PC-3 (cell line): ENCODE data around the gene PSME2. TPM values are rescaled to one million over a fixed set of nuclear protein-coding genes. Genes with fewer than 3 reads are reported as not detected.
A peak's percentile ranks its signal among the peaks of the same experiment; 100 is the strongest.

Source experiments
- ATAC-seq: fragments of 200-7000 bp; cut with Tn5 transposase; 2 replicates; pipeline ENCODE4 v1.9.1; 2020; ENCODE audit warnings: mild to moderate bottlenecking, moderate library complexity
- BruUV-seq: library from RNA; stranded (reverse); fragments of 400-500 nt; replicated peaks from 2 replicates; lab custom pipeline; 2021; lab: Mats Ljungman, UMichigan
- CTCF ChIA-PET: fragments of 300-600 bp; sonication (Branson Sonifier 250); formaldehyde crosslinking; loops from one replicate; lab custom pipeline; 2022; ENCODE audit warnings: antibody characterized with exemption; lab: Charles Lee
- POLR2A ChIA-PET: fragments of 300-600 bp; sonication (Branson Sonifier 250); formaldehyde crosslinking; loops from one replicate; lab custom pipeline; 2022; ENCODE audit warnings: antibody characterized with exemption; ENCODE audit not compliant: unreplicated experiment; lab: Charles Lee
- DNase-seq: peaks from one replicate; pipeline ENCODE4 v3.0.0-alpha.2; 2015
- H2AFZ ChIP-seq: fragments of 300-600 bp; sonication (generic); 2 replicates; pipeline ENCODE4 v1.6.0; 2016; ENCODE audit warnings: antibody characterized with exemption, low read length
- H3F3A ChIP-seq: fragments of 300-600 bp; sonication (generic); one replicate; pipeline ENCODE4 v1.6.0; 2017; ENCODE audit warnings: antibody characterized with exemption, low read length, control low read depth, mild to moderate bottlenecking; ENCODE audit not compliant: unreplicated experiment
- H3K27ac ChIP-seq: fragments of 300-600 bp; sonication (generic); 2 replicates; pipeline ENCODE4 v1.5.1; 2016; ENCODE audit warnings: mild to moderate bottlenecking, low read length
- H3K27me3 ChIP-seq: fragments of 300-600 bp; sonication (generic); 2 replicates; pipeline ENCODE4 v1.6.1; 2016; ENCODE audit warnings: low read length, mixed read lengths
- H3K36me3 ChIP-seq: fragments of 300-600 bp; sonication (generic); 2 replicates; pipeline ENCODE4 v1.6.1; 2016; ENCODE audit warnings: low read depth, mixed run types, low read length, mixed read lengths
- H3K4me1 ChIP-seq: fragments of 300-600 bp; sonication (generic); 2 replicates; pipeline ENCODE4 v1.5.1; 2016; ENCODE audit warnings: low read length; ENCODE audit not compliant: insufficient read depth
- H3K4me2 ChIP-seq: fragments of 300-600 bp; sonication (generic); 2 replicates; pipeline ENCODE4 v1.6.0; 2016; ENCODE audit warnings: low read length
- H3K4me3 ChIP-seq: fragments of 300-600 bp; sonication (generic); 2 replicates; pipeline ENCODE4 v1.5.1; 2016; ENCODE audit warnings: mild to moderate bottlenecking, low read length, mixed read lengths
- H3K79me2 ChIP-seq: fragments of 300-600 bp; sonication (generic); 2 replicates; pipeline ENCODE4 v1.6.1; 2017; ENCODE audit warnings: low read length, mixed read lengths
- H3K9ac ChIP-seq: fragments of 300-600 bp; sonication (generic); 2 replicates; pipeline ENCODE4 v1.6.0; 2016; ENCODE audit warnings: mild to moderate bottlenecking, low read length
- H3K9me2 ChIP-seq: fragments of 300-600 bp; sonication (generic); replicated peaks from 2 replicates; pipeline ENCODE4 v1.6.1; 2016; ENCODE audit warnings: mixed run types, low read length, mixed read lengths
- H3K9me3 ChIP-seq: fragments of 300-600 bp; sonication (generic); 2 replicates; pipeline ENCODE4 v1.6.1; 2016; ENCODE audit warnings: low read length, mixed read lengths
- H4K20me1 ChIP-seq: fragments of 300-600 bp; sonication (generic); 2 replicates; pipeline ENCODE4 v1.6.1; 2016; ENCODE audit warnings: low read length, mixed read lengths
- CTCF ChIP-seq: fragments of 300-600 bp; sonication (generic); conservative IDR thresholded peaks from 2 replicates; pipeline ENCODE4 v1.5.1; 2017; ENCODE audit warnings: antibody characterized with exemption, low read depth, mild to moderate bottlenecking, low read length
- EZH2 ChIP-seq: fragments of 300-600 bp; sonication (generic); IDR thresholded peaks from one replicate; pipeline ENCODE4 v1.6.1; 2017; ENCODE audit warnings: antibody characterized with exemption, mild to moderate bottlenecking, low read length; ENCODE audit not compliant: unreplicated experiment
- EZH2phosphoT487 ChIP-seq: fragments of 300-600 bp; sonication (generic); IDR thresholded peaks from 2 replicates; pipeline ENCODE4 v1.6.1; 2018; ENCODE audit warnings: mild to moderate bottlenecking, antibody characterized with exemption, low read length, borderline replicate concordance
- intact Hi-C: fragments of 100-400 bp; cut with micrococcal nuclease; formaldehyde crosslinking; loops from 2 replicates; pipeline ENCODE4 v1.9.0; 2023
- total RNA-seq: library from RNA; depleted of rRNA; stranded (reverse); fragments of >200 nt; gene quantifications from 2 replicates; pipeline ENCODE4 v1.2.3, GENCODE V29; 2014

Gene PSME2
- total RNA-seq, 1 experiment from 2014 or later: 297 TPM

- intact Hi-C loops: no loop called here
- no peaks in the 10 kb centered on the region for H3K9me2 ChIP-seq
- H3K9ac ChIP-seq: no peak overlapping the region
- peaks cover 7% of the 10 kb centered on the region for H3K36me3 ChIP-seq
- H3K27me3 ChIP-seq: no peaks in the 10 kb centered on the region
- H4K20me1 ChIP-seq: no peaks in the 10 kb centered on the region
- H3K27ac ChIP-seq: no peak overlapping the region
- no peaks in the 10 kb centered on the region for H3K4me1 ChIP-seq
- POLR2A ChIA-PET: interaction anchor here (0.5 kb wide), 1 partner anchor 44 kb away, joined by 5 read pairs; no protein-coding TSS in a partner anchor
- H2AFZ ChIP-seq: no peak overlapping the region
- no peak overlapping the region for H3K4me2 ChIP-seq
- H3K9me3 ChIP-seq: no peaks in the 10 kb centered on the region
- TF ChIP-seq CTCF (no peak), EZH2 (no peak), EZH2phosphoT487 (no peak)
- no peak overlapping the region for H3K4me3 ChIP-seq
- CTCF ChIA-PET: no interaction called here
- ATAC-seq (no peak), DNase-seq (no peak)
- BruUV-seq: TSS peak; percentile 30
- H3F3A ChIP-seq: no peaks in the 10 kb centered on the region
- H3K79me2 ChIP-seq: no peaks in the 10 kb centered on the region
These were observed 22.7 kb downstream of the PSME2 start for GRCh38 chr14:24123424-24124417.

- H3K27me3 ChIP-seq: no peaks in the 10 kb centered on the region
- intact Hi-C loops: no loop called here
- no peaks in the 10 kb centered on the region for H4K20me1 ChIP-seq
- CTCF ChIA-PET: no interaction called here
- H3K4me1 ChIP-seq: no peaks in the 10 kb centered on the region
- no peak for ATAC-seq
- no peak overlapping the region for H3K9ac ChIP-seq
- no peaks in the 10 kb centered on the region for H3K79me2 ChIP-seq
- TF ChIP-seq EZH2phosphoT487 (no peak), CTCF (no peak), EZH2 (no peak)
- H2AFZ ChIP-seq: no peak overlapping the region
- H3K9me2 ChIP-seq: no peaks in the 10 kb centered on the region
- BruUV-seq: no TSS peak
- H3K4me3 ChIP-seq: no peak overlapping the region
- no peak overlapping the region for H3K27ac ChIP-seq
- no peak for DNase-seq
- POLR2A ChIA-PET: no interaction called here
- H3F3A ChIP-seq: no peaks in the 10 kb centered on the region
- H3K36me3 ChIP-seq: peaks cover 15% of the 10 kb centered on the region
- H3K4me2 ChIP-seq: no peak overlapping the region
- H3K9me3 ChIP-seq: no peaks in the 10 kb centered on the region
These were observed 23.5 kb downstream of the PSME2 start for GRCh38 chr14:24122898-24123297.

- H3K36me3 ChIP-seq: peaks cover 15% of the 10 kb centered on the region
- no TSS peak for BruUV-seq
- H3K9ac ChIP-seq: no peak overlapping the region
- DNase-seq (no peak), ATAC-seq (no peak)
- intact Hi-C loops: no loop called here
- no peaks in the 10 kb centered on the region for H3K79me2 ChIP-seq
- TF ChIP-seq EZH2phosphoT487 (no peak), CTCF (no peak), EZH2 (no peak)
- no peaks in the 10 kb centered on the region for H3K27me3 ChIP-seq
- no peaks in the 10 kb centered on the region for H3F3A ChIP-seq
- POLR2A ChIA-PET: interaction anchor here (0.5 kb wide), 1 partner anchor 28 kb away, joined by 3 read pairs; the partner anchor contains the start of gene PCK2
- H4K20me1 ChIP-seq: no peaks in the 10 kb centered on the region
- H2AFZ ChIP-seq: no peak overlapping the region
- no peak overlapping the region for H3K27ac ChIP-seq
- no peak overlapping the region for H3K4me2 ChIP-seq
- no peaks in the 10 kb centered on the region for H3K9me3 ChIP-seq
- H3K9me2 ChIP-seq: no peaks in the 10 kb centered on the region
- H3K4me1 ChIP-seq: no peaks in the 10 kb centered on the region
- H3K4me3 ChIP-seq: no peak overlapping the region
- CTCF ChIA-PET: no interaction called here
These were observed 24.0 kb downstream of the PSME2 start for GRCh38 chr14:24122416-24122815.
